ENCODE results near the gene SLC35G4.
"Not testable (repeated sequence)": the region's sequence is repeated elsewhere in the genome, so short reads cannot be mapped to it uniquely, and the experiment has no call there.

The SLC35G4 gene

DNA sequence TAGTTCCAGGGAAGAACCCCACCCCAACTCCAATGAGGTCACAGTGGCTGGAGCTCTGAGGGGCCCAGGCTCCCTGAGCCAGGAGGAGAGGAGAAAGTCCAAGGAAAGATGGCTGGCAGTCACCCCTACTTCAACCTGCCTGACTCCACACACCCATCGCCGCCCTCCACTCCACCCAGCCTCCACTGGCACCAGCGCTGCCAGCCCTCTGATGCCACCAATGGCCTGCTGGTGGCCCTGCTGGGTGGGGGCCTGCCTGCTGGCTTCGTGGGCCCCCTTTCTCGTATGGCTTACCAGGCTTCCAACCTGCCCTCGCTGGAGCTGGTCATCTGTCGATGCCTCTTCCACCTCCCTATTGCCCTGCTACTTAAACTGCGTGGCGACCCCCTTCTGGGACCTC lies at the start of gene SLC35G4:
TSS of gene SLC35G4 (plus strand) at position 109 of the 400 bp plus-strand sequence. CDS start at position 109, 0 bp downstream.
- not testable (repeated sequence) for DNase-seq

DNA sequence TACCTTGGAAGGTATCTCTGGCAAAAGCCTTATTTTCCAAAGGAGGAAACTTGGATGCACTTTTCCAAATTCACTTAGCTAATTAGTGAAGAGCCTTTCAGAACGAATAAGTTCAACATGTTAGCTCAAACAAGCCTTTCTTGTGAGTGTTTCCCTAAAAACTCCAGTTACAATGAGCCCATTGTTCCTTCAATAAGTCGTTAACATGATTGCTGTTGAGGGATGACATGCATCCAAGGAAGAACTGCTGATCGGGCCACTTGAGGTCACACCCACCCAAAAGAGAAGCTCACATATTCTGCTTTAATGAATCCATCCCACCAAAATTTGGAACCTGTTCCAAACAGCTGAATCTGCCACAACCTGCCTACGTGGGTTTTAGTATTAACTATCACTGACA lies 48.1 kb upstream of the SLC35G4 start:
- DNase-seq: no peak

DNA sequence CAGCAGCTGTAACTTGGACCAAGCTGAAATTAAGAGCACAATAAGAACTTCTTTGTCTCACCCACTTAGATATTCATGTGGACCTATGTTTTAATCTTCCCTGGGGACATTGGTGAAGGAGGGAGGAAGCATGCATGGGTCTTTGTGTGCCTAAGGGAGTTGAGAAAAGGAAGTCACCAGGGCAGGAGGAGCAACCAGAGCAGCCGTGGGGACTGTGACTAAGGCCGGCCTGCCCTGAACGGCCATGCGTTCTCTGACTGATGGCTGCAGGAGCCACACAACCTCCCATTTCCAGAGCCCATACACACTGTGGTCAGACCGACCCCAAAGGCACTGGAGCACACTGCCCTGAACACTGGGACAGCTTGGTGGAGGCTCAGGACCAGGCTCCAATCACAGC lies 43.7 kb upstream of the SLC35G4 start:
- no peak for DNase-seq

- DNase-seq: no peak
These were observed 43.0 kb upstream of the SLC35G4 start for GRCh38 chr18:11566236-11566965.

DNA sequence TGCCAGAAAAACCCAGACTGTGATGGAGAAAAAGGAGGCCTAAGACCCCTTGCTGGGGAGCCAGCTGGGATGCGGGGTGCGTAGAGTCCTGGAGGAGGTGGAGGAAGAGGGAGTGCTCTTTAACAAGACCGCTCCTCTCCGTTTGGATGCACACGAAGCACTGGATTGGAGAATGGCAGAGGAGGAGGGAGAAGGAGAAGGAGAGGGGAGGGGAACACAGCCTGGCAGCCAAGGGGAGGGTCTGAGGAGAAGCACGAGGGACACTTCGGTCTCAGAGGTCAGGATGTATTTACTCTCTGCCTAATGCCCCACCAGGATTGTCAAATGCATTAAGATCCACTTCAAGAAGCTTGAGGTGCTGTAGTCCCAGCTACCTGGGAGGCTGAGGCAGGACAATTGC lies 42.0 kb upstream of the SLC35G4 start:
- DNase-seq: no peak

DNA sequence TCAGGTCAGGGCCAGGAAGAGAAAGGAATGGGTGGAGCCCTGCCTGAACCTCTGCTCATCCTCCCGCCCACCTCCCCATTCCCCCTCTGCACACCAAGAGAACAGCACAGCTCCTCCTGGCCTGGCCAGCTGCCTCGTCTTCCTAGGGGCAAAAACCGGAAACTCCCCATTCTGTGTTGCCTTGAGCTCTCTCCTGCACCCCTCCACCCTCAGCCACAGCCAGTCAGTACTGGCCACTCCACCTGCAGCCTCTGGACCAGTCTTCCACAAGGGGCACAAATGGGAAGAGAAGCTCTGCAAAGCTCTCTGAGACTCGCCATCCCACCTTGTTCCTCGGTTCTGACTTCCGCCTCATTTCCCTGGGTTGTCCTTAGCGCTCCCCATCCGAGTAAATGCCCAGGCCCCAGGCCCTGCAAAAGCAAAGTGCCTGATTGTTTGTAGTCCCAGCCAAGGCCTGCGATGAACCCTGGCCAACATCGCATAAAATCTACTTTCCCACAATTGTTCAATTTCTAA lies 39.3 kb upstream of the SLC35G4 start:
- no peak for DNase-seq

DNA sequence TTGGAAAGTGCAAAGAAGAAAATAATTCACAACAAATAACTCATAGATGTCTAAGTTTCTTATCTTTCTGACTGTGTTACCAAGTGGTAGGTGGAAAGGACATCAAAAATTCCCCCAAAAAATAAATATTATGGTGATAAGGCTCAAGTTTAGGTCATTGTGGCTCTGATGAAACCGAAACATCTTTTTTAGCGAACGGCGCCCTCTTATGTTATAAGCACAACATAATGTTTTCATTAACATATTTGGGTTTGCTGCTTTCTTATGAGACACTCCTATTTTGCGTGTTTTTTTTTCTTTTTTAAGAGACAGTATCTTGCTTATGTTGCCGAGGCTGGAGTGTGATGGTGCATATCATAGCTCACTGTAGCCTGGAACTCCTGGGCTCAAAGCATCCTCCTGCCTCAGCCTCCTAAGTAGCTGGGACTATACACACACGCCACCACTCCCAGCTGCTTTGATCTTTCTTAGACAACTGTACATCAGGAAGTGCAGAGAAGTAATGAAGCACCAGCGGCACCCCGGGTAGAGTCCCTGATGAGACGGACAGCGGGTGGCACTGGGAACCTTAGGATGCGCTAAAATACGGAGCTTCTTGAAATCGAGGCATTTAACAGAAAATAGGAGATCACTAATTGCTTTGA lies 38.5 kb upstream of the SLC35G4 start:
- DNase-seq: peak; percentile 4

GRCh38 chr18:11572201-11572600 lies 37.2 kb upstream of the SLC35G4 start:
- no peak for DNase-seq

DNA sequence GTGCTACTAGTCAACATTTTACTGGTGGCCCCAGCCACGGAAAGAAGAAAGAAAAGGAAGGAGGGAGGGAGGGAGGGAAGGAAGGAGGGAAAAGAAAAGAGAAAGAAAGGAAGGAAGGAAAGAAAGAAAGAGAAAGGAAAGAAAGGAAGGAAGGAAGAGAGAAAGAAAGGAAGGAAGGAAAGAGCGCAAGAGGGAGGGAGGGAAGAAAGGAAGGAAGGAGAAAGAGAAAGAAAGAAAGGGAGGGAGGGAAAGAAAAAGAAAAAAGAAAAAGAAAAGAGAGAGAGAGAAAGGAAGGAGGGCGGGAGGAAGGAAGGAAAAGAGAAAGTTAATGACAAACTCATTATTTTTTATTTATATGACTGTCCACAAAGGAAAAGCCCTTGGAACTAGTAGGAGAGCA lies 34.9 kb upstream of the SLC35G4 start:
- no peak for DNase-seq

DNA sequence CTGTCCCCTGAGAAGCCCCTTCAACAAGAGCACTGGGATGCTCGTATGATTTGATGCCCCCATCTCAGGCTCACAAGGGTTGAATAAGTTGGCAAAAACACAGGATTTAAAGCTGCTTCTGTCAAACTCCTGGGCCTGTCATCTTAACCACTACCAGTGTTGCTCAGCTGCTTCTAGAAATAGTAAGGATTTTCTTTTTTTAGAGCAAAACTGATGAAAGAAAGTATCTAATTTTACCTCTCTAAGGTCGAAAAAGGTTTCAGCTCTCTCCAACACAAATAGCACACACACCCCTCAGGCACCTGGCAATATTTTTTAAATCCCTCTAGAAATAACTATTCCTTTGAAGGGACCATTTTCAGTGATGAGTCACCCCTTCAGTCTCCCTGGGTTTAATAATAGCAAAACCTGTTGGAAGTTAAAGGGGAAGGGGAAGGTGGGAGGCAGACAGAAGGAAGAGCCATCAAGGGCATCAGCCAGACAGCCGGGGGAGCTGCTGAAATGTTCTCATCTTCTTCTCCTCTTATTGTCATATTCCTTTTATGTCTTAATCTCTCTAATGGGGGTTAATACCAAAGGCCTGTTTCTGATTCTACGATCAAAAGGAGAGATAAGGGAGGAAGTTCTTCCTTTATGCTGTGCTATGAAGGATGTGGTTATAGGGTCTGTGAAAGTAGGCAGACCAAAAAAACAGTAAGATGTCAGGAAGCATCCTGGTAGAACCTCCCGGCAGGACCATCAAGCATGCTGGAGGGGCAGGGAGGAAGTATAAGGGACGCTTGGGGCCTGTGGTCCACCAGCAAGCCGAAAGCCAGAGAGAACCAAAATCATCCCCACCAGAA lies 31.9 kb upstream of the SLC35G4 start:
- DNase-seq: peak; percentile 4

DNA sequence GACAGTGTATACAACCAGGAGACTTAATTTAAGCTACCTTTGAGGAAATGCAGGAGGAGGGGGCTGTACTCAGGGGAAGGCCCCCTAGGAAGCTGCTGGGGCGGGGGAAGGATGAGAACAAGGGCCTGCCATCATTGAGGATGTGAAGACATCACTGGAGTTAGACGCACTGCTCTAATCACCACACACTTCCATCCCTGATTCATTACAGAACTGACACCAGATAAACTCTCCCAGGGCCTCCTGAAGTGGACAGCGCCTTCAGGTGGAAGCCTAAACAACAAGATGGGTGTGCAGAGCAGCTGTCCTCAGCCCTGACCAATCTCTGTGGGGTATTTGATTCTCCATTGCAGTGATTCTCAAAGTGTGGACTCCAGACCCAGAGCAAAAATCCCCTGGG lies 30.6 kb upstream of the SLC35G4 start:
- no peak for DNase-seq

DNA sequence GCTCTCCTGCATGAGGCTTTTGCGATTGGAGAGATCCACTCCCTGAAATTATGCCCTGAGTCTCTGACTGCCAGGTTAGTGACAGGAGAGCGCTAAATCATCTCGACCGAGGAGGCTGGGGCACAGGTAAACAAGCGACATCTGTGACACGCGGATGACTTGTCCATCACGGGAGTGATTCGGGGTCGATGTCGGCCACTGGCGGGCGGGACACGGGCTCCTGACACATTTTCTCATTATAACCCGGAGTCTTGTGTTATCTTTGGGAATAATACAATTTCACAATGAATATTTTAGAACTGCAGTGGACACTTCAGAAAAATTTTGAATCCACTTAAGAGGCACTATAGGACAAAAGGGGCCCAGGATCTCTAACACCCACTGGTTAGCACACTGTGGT lies 29.5 kb upstream of the SLC35G4 start:
- DNase-seq: no peak

DNA sequence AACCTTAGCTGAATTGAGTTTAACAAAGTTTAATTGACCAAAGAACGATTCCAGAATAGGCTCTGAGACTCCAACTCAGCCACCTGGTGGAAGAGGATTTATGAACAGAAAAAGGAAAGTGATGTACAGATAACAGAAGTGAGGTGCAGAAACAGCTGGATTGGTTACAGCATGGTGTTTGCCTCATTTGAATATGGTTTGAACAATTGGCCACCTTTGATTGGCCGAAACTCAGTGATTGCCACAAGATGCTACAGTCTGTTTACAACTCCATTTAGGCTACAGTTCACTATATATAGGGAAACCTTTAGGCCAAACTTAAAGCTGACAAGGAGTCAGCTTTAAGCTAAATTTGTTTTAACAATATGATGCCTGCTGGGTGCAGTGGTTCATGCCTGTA lies 28.1 kb upstream of the SLC35G4 start:
- DNase-seq: no peak

DNA sequence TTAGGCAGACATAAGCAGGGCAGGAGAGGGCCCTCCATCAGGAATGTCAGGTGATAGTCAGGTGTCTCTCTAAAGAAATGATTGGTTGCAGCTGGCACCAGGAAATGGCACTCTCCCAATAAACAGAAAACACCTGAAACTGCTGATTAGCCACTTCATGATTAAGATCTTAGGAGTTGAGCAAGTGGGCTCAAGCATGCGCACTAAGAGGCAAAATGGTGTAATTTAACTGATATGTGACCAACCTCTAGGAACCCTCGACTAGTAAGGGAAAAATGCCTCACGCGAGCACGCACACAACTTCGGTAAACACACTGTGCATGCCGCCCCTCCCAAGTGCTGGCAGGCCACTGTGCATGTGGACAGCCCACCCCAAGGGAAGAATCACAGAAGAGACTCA lies 23.8 kb upstream of the SLC35G4 start:
- DNase-seq: no peak

DNA sequence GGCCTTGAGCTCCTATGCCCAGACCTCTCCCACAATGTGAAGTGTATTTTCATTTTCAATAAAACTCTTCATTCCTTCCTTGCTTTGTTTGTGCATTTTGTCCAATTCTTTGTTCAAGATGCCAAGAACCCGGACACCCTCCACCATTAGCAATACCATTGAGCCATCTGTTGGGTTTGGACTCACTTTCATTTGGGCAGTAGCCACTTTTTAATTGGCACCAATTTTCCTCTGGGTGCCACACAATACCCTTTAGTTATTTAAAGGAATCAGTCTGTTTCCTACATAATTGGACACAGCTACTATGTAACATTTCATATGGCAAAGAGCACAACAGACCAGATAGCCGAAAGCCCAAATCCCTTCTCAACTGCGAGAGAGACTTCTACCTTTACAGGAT lies 22.5 kb upstream of the SLC35G4 start:
- no peak for DNase-seq

DNA sequence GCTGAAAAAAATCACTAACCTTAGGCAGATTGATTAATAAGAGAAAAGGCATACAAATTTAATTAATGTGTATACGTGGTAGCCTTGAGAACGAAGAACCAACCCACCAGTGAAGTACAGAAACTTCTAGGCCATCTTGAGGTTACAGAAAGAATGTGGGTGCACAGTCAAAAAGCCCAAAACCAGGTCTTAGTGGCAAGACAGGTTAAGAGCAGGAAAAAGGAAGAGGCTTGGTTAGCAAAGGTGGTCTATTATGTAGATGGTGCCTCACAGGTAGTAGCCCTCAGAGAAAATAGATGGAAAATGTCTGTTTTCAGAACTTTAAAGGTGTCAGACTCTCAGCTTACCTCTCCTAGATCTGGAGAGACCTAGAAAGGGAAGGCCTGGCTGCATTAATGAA lies 22.0 kb upstream of the SLC35G4 start:
- no peak for DNase-seq

GRCh38 chr18:11587846-11588245 lies 21.6 kb upstream of the SLC35G4 start:
- peak; percentile 3 for DNase-seq

DNA sequence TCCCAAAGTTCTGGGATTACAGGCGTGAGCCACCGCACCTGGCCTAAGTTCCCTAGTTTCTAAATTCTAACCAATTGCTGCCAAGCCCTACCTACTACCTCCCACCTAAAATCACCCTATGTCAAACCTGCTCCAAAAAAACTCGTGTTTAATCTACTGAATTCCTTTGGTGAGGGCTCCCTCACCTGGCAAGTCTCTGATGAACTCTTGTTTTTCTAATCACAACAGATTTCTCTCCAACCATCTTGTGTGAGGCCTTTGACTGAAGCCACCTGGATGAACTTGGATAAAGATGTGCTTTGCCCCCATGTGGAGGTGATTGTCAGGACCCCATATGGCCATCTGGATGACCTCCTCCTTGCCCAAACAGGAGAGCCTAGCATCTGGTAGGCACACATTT lies 17.4 kb upstream of the SLC35G4 start:
- peak; percentile 12 for DNase-seq

DNA sequence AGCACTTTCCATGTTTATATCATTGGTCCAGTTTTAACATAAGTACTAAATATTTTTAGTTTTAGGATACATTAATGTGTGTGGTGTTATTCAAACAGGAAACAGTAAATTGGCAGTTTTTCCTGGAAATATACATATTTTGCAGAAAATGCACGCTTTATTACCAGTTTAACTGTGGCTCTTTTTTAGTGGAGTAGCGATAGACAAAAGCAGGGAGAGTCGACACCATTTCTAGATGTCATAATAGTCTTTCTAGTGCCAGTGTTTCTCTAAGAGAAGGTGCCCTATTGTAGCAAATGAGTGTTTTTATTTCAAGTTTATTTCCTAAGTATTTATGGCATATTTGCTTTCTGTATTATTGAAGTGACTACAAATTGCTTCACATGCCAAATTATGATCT lies 9.1 kb upstream of the SLC35G4 start:
- DNase-seq: no peak

GRCh38 chr18:11607906-11608305 lies 1.5 kb upstream of the SLC35G4 start:
- no peak for DNase-seq

DNA sequence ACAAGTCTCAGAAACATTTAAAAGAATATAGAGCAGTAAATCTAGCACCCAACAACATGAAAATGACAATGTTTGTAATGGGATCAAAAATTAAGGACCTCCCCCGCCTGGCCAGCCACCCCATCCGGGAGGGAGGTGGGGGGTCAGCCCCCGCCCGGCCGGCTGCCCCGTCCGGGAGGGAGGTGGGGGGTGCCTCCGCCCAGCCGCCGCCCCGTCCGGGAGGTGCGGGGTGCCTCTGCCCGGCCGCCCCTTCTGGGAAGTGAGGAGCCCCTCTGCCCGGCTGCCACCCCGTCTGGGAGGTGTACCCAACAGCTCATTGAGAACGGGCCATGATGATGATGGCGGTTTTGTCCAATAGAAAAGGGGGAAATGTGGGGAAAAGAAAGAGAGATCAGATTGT lies 778 bp upstream of the SLC35G4 start:
- DNase-seq: not testable (repeated sequence)

GRCh38 chr18:11613073-11613472 lies 3.7 kb downstream of the SLC35G4 start:
- not testable (repeated sequence) for DNase-seq

DNA sequence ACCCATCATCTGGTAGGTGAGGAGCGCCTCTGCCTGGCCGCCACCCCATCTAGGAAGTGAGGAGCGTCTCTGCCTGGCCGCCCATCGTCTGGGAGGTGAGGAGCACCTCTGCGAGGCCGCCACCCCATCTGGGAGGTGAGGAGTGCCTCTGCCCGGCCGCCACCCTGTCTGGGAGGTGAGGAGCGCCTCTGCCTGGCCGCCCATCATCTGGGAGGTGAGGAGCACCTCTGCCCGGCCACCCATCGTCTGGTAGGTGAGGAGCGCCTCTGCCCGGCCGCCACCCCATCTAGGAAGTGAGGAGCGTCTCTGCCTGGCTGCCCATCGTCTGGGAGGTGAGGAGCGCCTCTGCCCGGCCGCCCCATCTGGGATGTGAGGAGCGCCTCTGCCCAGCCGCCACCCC lies 4.2 kb downstream of the SLC35G4 start:
- not testable (repeated sequence) for DNase-seq

DNA sequence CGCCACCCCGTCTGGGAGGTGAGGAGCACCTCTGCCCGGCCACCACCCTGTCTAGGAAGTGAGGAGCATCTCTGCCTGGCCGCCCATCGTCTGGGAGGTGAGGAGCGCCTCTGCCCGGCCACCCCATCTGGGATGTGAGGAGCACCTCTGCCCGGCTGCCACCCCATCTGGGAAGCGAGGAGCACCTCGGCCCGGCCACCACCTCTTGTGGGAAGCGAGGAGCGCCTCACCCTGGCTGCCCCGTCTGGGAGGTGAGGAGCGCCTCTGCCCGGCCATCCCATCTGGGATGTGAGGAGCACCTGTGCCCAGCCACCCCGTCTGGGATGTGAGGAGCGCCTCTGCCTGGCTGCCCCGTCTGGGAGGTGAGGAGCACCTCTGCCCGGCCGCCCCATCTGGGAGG lies 4.6 kb downstream of the SLC35G4 start:
- not testable (repeated sequence) for DNase-seq
